HS-5 (cell line): ENCODE results near the gene EML6.
"Not testable (repeated sequence)": the region's sequence is repeated elsewhere in the genome, so short reads cannot be mapped to it uniquely, and the experiment has no call there.

Experiments used
- DNase-seq: peaks from one replicate; pipeline ENCODE4 v3.0.0-alpha.2; 2012; ENCODE audit warnings: low read depth

Gene EML6

DNA sequence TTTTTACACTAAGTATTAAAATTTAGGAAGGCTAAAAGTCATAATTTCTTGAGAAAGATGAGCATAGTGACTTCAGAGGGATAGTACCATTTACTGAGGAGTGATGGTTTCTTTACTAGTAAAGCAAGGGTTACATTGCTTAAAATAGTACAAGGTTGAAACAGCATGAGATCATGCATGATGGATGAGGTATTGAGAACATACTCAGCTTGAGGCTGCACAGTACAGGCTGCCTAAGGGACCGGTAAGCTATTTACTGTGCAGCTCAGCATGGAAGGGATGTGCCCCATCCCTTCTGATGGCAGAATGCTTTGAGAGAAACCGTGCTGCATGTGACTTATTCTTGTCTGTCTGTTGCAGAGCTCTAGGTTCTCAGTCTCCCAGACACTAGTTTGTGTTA, 122.1 kb downstream of the EML6 start:
- no peak for DNase-seq

DNA sequence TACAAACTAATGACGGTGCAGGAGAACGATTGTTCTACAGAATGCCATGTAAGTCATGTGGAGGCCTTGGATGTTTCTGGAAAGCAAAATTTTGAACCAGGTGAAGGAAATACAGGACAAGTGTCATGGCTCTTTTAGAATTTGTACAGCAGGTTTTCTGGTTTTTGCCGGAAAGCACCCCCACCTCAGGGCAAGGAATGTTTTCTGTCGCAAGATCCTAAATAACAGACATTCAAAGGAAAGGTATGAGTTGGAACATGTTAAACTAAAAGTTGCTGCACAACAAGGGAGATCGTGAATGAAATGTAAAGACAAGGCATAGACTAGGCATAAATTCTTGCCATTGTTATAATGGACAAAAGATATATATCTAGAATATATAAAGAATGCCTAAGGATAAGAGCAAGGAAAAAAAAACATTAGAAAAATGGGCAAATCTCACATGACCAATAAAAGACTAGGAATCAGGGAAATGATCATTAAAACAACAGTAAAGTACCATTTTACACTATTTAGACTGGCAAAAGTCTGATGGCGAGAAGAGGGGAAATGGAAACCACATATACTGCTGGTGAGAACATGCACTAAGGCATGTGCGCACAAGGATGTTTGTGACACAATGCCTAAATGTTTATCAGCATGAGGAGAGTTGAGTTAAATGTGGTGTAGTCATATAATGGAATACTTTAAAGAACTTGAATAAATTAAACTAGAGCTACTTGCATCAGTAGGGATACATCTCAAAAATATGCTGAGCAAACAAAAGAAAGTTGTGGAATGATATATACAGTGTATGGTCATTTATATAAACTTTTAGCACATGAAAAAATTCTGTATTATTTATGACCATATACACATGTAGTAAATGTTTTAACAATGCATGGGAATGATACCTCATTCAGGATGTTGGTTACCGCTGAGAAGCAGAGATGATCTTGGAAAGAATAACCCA, 127.0 kb downstream of the EML6 start:
- DNase-seq, result no peak

DNA sequence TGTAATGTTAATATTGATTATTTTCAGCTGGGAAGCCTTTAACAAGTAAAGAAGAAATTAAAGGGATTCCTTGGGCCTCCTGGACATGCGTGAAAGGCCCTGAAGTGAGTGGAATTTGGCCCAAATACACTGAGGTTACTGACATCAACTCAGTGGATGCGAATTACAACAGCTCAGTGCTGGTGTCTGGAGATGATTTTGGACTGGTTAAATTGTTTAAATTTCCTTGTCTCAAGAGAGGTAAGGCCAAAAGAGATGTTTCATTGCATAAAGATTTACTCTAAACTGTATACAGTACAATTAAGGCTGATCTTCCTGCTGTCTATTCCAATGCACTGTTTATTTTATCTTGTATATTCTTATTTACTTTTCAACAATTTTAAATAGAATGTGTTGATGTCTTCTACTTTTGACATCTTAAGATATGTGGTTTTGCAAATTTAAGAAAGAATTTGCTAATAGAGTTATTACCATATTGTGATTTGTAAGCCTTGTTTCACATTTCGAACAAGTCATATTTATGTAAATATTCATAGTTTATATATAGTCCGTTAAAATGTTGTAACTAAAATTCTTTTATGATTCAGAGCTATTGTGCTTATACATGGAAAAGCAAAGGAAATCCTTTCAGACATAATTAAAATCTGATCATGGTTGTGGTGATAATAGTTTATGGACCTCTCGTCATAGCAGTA, 130.3 kb downstream of the EML6 start:
- no peak for DNase-seq

DNA sequence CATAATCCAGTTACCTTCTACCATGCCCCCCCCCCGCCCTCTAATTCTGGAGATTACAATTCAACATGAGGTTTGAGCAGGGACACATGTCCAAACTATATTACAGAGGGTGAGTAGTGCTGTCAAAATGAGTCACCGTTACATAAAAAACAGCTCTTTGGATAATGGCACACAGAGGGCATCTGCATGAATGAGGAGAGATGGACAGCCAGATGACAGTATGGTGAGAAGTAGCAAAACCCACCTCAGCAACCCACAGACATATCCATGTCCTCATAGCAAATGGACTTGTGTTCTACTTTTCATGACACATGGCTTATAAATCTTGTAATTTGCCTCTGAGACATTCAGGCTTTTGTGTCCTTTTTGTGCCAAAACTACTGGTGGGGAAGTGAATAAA, 132.0 kb downstream of the EML6 start:
- DNase-seq, result peak; percentile 29

DNA sequence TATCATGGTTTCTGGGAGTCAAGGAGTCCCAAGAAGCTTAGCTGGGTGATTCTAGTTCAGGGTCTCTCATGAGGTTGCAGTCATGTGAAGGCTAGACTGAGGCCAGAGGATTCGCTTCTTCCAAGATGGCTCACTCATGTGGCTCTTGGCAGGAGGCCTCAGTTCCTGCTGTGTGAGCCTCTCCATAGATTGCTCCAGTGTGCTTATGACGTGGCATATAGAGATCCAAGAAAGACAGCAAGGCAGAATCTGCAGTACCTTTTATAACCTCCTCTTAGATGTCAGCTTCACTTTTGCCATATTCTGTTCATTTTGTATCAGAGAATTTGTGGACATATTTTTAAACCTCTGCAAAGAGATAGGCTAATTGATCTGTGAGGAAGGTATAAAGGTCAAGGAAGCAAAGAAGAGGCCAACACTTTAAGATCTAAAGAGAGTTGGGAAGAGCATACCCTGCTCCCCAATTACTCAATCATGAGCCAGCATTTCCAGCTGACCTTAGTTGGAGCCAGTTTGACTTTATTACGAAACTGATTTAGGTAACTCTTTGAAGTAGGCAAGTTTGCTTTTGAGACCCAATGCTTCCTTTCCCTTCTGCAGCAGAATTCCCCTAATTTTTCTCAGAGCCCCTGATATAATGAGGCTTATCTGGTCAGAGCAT, 134.7 kb downstream of the EML6 start:
- DNase-seq, result no peak

DNA sequence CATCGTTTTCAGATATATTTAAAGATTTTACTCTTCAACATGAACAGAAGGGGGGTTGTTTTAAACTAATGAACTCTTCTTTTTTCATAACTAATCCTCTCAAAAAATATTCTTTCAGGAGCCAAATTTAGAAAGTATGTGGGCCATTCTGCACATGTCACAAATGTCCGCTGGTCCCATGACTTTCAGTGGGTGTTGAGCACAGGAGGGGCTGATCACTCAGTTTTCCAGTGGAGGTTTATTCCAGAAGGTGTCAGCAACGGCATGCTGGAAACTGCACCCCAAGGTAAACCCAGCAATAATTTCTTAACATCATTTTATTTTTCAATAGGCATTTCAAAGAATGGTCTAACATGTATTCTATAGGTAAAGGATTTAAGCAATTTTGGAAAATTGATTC, 136.0 kb downstream of the EML6 start:
- DNase-seq, result no peak

DNA sequence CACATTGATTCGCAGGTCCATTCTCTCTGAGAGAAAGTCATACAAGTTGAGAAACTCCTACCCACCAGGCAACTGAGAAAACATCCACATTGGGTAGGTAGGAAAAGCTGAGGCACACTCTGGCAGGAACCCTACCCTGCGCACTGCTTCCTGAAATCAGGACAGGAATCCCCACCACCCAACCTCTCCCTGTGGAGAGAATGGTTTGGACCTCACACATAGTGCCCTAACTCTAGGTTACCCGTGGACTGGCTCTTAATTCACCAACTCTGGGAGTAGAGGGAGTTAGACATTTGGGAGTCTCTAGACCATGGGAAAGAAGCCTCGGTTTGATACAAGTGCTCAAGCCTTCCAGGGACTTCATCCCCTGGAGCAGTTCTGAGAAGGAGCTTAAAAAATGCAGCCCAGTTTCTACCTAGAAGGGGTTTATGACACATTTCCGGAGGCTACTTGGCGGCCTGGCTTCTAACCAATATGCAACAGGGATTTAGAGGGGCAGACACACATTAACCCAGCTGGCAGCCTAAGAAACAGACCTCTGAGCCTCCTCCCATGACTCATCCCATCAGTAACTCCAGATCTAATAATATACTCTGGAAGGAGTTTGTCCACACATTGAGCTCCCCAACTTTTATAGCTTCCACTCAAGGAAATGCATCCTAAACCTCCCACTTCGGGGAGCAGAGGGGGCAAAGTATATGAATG, 136.7 kb downstream of the EML6 start:
- peak; percentile 82 for DNase-seq

DNA sequence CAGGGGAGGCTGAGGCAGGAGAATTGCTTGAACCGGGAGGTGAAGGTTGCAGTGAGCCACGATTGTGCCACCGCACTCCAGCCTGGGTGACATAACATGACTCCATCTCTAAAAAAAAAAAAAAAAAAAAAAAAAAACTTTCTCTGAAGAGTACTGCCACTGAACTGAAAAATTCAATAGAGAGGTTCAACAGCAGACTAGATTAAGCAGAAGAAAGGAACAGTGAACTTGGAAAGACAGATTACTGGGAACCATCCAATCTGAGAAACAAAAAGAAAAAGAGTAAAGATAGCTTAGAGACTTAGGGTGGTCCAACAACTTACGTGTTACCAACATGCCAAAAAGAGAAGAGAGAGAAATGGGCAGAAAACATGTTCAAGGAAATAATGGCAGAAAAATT, 138.8 kb downstream of the EML6 start:
- no peak for DNase-seq

DNA sequence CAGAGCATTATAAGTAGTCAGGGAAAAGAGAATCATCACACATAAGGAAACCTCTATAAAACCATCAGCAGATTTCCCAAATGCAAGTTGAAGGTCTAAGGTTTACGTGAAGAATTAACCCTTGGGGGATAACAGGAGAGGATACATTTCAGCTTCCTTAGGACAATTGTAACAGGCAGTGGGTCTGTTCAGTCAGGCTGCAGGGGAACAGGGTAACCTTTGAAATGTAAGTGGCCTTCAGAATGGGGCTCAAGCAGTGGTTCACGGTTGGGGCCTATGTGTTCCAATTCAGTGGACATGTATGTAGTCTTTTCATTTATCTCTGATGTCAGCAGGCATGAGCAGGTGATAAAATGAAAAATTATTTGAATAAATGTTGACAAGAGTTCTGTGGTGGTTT, 139.3 kb downstream of the EML6 start:
- no peak for DNase-seq

DNA sequence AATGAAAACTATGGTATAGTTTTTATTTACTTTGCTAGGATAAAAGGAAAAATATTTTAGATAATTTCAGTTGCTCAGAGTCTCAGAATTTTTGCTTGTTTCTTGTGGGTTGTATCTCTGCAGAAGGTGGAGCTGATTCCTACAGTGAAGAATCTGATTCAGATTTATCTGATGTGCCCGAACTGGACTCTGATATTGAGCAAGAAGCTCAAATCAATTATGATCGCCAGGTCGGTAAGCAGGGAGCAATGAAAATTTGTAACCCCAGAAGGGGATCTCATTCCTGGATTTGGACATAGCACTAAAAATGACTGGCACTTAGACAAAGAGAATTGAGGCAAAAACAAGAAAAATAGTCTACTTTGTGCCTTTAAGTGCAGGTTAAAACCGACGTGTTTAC, 140.2 kb downstream of the EML6 start:
- DNase-seq, result no peak

DNA sequence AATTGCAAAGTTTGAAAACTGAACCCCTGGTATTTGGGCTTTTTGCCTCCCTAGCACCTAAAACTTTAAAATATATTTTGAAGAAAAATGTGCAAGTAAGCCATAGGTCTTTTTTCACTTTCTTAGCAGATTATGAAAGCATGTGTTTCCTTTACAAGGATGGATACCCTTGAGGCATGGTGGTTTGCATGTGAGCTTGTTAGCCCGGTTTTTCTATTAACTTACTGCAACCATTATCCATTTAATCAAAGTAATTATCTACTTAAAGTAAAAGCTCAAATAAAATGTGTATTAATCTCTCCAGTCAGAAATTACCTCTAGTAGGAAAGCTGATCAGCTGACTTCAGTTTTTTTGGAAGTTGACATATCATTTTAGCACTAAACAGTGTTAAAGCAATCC, 140.6 kb downstream of the EML6 start:
- no peak for DNase-seq

DNA sequence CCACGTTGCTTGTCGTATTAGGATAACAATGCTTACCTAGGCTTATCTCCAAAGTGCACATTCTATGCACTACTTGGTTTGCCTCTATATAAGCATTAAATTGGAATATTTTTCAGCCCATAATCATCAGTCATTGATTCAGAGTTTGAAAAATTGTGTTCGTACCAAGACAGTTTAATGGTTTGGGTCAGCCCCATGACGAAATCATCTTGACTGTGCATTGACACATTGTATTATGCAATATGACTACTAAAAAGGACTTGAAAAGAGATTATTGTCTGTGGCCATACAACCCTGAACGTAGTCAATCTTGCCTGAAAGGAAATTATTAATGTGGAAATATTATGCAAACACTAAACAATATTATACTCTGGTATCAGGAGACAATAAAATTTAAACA, 141.3 kb downstream of the EML6 start:
- DNase-seq, result no peak

DNA sequence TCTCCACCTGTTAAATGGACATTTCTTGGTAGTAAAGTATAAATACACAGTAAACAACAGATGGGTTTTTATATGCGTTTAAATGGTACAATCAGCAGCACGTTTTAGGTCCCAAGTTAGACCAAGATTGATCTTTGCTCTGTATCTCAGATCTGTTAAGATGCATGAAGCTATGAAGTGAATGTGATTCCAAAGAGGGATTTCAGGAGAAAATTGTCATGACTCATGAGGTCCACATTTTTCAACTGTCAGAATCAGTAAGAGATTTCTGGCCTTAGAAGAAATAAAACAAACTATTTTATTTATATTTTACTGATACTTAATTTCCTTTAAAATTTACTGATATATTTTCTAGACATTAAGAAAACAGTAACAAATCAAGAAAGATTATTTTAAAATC, 142.7 kb downstream of the EML6 start:
- DNase-seq, result no peak

DNA sequence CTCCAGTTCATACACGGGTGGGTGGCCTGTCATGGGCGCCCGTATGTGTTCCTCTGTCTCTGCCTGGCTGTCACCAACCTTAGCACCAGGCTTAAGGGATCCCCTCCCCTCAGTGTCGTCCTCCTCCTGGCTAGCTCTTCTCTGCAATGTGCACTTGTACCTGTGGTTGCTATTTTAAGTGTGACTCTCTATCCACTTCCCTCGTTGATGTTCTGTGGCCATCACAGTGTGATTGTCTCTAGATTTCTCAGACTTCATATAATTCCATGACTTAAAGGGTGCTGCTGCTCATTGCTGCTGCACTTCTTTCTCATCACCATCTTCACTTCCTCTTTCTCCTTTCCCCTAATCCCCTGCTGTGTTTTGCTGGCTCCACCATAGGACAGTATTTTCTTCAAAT, 143.4 kb downstream of the EML6 start:
- DNase-seq, result no peak

DNA sequence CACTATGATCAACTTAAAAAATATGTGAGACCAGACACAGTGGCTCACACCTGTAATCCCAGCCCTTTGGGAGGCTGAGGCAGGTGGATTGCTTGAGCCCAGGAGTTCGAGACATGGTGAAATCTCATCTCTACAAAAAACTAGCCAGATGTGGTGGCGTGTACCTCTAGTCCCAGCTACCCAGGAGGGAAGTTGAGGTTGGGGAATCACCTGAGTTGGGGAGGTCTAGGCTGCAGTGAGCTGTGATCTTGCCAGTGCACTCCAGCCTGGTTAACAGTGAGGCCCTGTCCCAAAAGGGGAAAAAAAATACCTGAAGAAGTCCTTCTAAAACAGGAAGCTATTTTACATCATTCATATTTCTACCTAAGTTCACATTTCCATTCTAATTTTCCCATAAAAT, 144.0 kb downstream of the EML6 start:
- no peak for DNase-seq

DNA sequence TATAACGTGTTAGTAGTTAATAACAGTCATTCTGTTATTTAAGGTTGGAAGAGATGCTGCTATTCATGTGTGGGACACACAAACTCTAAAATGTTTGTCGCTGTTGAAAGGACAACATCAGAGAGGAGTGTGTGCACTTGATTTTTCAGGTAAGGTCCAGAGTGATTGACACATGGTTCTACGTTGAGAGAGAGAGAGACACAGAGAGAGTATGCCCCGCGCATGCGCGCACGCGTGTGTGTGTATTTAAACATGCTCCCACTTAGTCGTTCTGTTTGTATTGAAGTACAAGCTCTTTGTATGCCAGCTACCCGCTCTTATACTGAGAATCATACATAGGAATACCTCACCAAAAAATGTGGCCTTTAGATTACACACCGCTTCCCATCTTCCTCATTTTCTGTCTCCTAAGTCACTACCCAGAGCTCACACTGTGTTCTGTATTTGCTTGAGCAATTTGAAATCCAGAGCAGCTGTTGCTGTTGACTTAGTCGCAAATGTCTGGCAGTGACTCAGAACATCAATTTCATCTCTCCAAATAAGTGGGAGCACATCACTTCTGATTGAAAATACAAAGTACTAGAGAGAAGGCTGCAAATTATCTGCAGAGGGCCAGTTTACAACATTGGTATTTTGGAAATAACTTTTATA, 148.1 kb downstream of the EML6 start:
- DNase-seq, result no peak

DNA sequence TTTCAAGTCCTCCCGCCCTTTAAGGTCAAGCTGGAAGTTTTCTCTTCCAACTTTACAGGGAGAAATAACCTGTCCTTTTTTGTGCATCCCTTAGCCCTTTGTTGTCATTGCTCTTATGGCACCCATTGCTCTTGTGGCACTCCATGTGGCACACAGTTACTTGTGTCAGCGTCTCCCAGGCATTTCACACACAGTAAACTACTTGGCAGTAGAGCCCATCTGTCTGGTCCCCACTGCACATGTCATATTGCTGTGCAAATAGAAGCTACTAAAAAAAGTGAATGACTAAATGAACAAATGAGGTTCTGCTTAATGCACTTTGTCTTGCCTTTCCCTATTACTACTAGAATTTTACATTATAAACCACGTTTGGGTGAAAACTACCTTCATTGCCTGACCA, 149.3 kb downstream of the EML6 start:
- DNase-seq, result no peak

DNA sequence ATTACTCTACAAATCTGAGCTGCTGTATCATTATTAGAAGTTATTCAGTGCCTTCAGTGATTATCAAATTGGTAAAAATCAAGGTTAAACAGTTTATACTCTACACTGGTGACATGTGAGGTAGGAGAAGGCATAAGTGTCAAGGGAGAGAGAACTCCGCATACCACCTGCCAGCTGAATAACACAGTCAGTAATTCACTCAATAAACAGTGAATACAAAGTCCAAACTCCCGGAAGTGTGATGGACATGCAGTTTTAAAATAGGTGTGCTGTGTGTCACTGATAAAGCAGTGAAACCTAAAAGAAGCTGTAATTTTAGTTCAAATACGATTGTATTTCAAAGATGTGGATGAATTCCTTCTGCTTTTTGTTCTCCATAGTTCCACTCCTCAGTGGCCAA, 149.8 kb downstream of the EML6 start:
- not testable (repeated sequence) for DNase-seq

DNA sequence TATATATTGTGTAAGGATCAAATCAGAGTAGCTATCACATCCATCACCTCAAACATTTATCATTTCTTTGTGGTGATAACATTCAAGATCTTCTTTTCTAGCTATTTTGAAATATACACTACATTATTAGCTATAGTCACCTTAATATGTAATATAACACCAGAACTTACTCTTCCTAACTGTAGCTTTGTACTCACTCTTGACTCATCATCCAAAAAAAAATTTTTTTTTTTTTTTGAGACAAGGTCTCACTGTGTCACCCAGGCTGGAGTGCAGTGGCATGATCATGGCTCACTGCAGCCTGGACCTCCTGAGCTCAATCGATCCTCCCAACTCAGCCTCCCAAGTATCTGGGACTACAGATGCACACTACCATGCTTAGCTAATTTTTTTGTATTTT, 153.3 kb downstream of the EML6 start:
- no peak for DNase-seq

DNA sequence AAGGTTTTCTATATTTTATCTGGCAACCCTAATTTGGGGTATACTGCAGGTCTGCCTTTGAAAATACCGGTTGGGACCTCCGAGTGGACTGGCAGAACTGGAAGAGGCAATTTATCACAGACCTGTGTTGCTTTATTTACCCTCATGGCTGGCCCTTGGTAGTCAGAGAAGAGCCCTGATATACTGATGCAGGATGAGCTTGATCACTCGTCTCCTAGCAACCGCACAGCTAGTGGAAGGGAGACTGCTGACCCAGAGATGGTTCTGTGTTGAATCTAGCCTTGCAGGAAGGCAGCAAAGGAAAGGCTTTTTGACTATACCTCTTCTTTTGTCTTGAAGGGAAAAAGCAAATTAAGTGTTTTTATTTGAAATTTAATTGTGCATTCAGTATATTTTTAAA, 154.7 kb downstream of the EML6 start:
- no peak for DNase-seq

DNA sequence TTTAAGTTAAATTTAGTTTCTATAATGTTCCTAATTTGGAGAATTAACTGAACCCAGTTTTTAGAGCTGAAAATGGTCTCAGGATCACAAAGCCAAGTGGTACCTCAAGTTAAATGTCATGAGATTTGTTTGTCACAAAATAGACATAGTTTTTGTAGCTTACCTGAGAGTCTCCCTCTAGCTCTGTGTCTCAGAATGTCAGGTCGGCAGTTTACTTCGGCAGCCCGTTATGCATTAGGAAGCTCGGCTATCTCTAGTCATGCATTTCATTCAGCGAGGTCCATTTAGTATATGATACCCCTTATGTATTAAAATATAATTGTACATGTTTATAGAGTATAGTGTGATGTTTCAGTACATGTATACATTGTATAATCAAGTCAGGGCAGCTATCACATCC, 155.6 kb downstream of the EML6 start:
- DNase-seq, result no peak
